ENCODE results near the gene SLBP.
A peak's percentile ranks its signal among the peaks of the same experiment; 100 is the strongest.

SLBP gene

DNA sequence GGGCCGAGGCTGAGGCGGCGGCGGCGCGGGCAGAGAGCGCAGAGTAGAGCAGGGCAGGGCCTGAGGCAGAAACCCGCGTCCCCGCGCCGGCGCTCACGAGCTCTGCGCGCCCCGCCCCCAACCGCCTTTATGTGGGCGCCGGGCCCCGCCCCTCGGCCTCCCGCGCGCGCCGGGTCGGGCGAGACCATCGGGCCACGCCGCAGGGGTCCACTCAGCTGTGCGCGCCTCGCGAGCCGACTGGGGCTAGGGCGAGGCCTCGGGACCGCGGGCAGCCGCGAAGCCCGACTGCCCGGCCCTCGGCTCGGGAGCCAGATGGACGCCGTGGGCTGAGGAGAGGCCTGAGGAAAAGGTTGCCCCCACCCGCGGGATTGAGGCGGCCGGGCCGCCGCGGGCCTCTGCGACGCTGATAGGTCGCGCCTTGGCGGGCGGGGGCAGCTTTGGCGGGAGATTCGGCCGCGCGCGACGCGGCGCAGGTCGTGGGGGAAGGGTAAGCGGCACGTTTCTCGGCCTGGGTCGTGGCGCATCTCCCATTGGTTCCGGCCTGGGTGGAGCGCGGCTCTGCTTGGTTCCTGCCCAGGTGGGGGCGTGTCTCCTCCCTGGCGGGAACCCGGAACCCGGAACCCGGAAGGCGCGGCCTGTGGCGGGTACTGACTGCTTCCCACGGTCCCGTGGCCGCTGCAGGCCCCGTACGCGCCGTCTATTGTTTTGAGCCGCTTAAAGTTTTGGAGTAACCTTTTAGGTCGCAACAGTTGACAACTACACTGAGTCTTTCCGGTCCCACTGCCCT is at the start of gene SLBP:
Gene SLBP (minus strand): TSS at position 104 of the 787 bp plus-strand sequence. CDS start 131 bp downstream, outside the sequence.
- DNase-seq (ENCODE audit: low spot score), result peak; percentile 97

DNA sequence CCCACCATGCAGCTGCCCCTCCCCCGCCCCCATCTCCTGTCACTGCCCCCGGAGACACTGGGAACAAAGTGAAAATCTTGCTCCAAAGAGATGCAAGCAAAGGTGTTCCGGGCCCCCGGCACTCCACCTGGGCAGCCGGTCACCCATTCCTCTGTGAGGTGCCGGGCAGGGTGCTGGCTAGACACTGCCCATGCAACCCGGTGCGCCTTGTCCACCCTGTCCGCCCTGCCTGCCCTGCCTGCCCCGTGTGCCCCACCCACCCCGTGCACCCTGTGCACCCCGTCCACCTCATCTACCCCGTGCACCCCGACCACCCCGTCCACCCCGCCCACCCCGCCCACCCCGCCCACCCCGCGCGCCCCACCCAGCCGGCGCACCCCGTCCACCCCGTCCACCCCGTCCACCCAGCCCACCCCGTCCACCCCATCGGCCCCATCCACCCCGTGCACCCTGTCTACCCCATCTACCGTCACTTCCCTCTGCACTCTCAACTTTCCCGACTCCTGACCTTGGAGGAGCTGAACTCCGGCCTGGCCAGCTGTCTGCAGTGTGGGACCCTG is 49.1 kb upstream of the SLBP start:
- no peak for DNase-seq (ENCODE audit: low spot score)

DNA sequence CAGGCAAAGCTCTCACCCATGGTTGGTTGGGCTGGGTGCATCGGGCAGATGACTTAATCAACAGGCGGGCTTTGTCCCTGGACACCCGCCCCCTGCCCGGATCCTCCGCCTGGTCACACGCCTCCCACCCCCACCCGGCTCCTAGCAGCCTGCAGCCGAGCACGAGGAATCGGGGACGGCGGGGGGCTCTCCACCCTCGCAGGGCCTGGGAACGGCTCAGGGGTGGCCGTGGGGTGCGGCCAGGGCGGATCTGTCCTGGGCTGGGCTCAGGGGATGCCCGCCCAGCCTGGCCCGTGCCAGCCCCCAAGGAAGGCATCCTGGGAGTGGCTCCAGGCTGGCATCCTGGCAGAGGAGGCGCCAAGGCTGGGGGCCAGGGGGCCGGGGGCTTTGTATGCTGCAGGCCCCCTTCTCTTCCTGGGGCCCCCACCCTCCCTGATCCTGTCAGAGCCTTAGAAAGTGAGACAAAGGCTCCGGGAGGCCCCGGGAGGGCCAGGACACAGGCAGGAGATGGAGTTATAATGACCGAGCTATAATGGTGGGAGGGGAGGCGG is 48.5 kb upstream of the SLBP start:
- no peak for DNase-seq (ENCODE audit: low spot score)

DNA sequence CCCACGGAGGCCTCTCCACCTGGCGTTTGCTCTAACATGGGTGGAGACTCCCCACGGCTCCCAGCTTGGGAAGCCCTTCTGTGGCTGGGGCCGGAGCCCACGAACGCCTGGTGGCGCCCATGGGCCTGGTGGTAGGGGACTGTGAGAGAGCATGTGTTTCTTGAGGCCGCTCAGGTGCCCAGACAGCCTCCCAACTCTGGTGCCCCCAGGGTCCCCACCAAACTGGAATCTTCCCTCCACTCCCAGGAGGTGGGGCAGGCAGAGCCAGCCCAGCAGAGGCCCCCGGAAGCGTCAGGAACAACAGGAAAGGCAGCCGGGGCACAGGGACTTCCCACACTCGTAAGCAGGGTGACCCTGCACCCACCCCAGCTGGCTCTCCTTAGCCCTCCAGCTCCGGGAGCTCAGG is 47.7 kb upstream of the SLBP start:
- no peak for DNase-seq (ENCODE audit: low spot score)

DNA sequence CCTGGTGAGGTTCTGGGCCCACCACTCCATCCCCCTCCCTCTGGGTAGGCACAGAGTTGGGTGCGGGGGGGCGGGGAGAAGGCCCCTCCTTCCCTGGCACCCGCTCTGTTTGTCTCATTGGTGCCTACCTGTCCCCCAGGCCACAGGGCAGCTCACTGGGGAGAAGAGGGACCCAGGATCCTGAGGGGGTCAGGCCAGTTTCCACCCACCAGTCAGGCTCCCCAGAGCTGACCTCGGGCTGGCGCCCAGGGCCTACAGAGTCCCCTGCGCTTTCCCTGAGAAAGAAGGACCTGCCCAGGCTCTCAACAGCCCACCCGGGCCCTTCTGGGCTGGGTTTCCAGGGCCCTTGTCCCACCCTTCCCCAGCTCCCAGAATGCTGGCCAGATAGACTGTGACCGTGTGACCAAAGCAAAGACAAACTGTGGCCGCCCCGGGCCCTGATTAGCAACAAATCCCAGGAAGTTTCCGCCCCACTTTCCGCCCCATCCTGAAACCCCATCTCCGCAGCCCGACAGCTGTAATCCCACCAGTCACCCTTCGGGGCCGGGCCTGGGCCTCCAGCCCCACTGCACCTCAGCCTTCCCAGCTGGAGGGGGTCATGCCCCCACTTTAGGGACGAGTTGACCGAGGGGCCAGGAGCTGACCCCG is 47.2 kb upstream of the SLBP start:
- DNase-seq (ENCODE audit: low spot score), result no peak

DNA sequence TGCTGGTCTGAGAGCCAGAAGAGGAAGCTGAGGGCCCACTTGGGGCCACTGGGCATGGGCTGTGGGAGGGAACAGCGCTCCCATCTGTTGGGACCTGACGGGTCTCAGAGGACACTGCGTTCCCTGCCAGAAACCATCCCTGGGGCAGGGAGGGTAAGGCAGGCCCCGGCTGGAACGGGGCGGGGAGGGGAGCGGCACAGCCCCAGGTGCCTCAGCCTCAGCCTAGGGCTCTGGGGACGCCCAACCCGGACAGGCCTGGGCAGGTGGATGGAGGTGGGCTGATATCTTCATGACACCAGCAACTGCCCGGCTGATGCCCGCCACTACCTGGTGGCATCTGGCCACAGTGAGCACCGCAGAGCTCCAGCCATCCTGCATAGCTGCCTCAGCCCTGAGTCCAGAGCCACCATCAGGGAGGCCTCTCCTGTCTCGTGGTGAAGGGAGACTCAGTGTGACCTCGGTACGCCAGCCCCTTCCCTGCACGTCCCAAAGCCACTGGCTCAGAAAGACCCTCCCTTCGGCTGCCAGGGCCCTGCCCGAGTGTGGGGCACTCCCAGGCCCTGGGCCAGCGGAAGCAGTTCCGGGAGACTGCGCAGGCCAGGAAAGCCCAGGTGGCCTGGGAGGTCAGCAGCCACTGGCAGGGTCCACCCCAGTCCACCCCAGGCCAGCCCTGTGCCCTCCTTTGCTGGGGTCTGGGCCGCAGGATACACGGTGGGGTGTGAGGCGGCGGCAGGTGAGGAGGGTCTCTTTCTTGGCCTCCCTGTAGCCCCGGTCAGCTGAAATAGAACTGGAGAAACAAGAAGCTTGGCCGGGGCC is 46.4 kb upstream of the SLBP start:
- DNase-seq (ENCODE audit: low spot score), result no peak

DNA sequence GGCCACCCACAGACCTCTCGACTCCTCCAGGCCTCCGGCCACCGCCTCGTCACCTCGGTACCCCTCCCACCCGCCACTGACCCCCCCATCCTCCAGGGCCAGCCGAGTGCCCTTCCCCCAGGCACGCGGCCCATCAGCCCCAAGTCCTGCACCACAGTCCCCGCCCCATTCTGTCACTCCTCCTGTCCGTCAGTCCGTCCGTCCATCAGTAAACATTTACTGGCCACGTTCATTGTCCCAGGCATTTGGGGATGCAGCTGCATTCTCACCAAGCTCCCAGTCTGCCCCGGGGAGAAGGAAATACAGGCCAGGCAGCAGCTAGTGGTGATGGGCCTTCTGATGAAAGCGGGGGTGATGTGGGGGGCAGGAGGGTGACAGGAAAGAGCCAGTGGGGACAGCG is 45.7 kb upstream of the SLBP start:
- no peak for DNase-seq (ENCODE audit: low spot score)

DNA sequence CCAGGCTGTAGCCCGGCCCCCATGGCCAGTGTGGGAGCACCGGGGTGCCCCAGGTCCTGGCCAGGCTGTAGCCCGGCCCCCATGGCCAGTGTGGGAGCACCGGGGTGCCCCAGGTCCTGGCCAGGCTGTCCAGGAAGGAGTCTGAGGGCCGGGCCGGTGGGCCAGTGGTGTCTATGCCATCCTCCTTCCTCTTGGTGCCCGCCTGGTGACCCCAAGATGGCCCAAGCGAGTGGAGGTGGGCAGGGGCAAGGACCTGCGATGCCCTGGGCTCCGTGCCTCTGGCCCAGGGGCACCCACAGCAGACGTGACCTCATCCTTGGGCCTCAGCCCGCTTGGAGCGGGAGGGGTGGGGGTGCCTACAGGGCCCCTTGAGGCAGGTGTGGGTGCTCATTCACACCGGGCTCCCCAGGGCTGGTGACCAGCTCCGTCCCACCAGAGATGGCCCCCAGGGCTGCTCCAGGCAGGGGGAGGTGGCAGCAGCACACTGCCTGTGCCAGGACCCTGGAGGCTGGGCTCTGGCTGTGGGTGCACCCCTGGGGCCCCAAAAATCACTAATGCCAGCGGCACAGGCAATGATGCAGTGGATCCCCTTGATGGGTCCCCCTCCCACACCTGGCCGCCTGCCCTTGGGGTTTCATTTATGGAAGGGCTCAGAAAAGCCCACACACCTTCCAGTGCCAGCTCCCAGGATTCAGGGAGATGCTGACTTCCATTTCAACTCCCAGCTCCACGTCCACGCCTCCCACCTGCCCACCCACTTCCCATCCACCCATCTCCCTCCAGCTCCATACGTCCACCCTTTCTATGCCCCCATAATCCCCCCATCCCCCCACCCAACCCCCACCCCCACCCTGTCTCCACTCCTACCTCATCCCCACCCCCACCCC is 45.0 kb upstream of the SLBP start:
- no peak for DNase-seq (ENCODE audit: low spot score)

DNA sequence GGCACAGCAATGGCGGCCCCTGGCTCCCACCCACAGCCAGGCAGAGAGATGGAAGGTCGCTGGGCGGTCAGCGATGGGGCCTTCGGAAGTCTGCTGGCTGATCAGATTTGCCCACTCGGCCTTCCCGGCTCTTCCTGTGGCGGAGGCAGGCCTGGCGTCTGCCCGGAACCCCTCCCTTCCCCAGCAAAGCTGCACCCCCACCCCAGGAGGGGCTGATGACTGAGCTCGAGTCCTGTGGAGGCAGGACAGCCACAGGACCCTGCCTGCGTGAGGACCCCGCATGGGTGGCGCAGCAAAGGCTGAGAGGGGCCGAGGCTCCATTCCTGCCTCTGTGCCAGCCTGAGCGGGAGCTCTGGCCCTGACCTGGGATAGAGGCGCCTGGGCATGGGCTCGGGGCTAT is 44.0 kb upstream of the SLBP start:
- DNase-seq (ENCODE audit: low spot score), result no peak

DNA sequence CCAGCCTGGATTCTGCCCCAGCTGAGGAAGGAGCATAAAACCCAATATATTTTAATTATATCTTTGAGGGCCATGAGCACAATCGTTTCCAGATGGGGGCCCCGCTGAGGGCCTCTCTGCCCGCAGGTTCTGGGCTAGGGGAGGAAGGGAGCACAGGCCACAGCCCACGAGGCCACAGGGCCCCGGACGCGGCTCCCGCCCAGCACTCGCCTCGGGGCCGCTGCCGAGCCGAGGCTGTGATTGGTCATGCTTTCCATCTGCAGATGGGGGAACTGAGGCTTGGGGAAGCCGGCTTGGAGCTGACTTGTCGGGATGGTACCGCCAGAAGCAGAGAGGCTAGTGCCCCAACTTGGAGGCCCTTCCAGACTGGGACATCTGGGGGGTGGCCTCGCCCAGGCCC is 43.2 kb upstream of the SLBP start:
- no peak for DNase-seq (ENCODE audit: low spot score)

DNA sequence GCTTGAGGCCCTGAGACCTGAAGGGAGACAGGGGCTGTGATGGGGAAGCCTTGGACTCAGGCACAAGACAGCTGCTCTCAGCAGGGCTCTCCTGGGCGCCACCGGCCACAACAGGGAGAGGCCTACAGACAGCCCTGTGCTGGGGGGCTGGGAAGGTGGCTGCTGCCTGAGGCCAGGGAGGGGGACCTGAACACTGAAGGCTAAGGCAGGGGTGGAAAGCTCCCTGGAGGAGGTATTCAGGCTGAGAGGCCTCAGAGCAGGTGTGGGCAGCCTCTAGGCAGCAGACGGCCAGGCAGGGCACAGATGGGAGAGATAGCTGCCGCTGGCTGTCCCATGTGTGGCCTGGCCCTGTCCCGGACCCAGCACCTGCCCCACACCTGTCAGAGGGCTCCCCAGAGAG is 42.2 kb upstream of the SLBP start:
- DNase-seq (ENCODE audit: low spot score), result no peak

DNA sequence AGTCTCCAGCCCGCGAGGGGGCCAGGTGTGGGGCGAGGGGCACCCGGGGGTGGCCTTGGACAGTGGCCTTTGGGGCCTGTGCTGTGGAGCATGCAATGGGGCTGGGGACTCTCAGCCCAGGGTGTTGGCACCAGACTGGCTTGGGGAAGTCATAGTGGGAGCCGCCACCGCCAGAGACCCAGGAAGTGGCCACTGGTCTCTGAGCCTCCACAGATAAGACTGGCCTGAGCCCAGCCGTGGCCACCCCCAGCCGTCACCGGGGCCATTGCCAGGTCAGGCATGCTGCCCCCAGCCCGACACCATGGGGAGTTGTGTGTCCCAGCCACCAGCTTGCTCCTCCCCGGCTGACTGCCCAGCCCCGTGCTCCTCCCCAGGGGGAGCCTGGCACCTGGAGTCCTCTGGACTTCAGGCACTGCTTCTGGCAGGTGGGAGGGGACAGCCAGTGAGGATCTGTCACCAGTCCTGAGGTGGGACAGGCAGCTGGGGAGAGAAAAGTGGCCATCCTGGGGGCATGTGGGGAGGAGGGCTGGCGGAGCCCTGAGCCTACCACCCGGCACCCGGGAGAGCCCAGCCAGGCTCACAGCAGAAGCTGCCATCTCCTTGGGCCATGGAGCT is 41.7 kb upstream of the SLBP start:
- DNase-seq (ENCODE audit: low spot score), result no peak

DNA sequence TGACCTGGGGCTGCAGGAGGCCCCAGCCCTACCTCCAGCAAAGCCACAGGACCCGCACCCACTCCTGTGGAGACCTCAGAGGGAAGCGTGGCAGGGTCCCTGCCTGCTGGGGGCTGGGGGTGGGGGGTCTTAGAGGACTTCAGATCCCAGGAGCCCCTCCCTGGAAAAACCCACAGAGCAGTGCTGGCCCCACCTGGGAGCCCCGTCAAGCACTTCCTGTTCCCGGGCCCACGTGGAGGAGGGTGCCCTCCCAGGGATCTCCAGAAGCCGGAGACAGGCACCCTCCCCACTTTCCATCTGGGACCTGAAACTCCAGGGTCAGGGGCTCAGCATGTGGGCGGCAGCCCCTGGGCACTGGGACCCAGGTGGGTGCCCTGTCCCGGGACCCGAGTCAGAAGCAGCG is 41.2 kb upstream of the SLBP start:
- DNase-seq (ENCODE audit: low spot score), result no peak

DNA sequence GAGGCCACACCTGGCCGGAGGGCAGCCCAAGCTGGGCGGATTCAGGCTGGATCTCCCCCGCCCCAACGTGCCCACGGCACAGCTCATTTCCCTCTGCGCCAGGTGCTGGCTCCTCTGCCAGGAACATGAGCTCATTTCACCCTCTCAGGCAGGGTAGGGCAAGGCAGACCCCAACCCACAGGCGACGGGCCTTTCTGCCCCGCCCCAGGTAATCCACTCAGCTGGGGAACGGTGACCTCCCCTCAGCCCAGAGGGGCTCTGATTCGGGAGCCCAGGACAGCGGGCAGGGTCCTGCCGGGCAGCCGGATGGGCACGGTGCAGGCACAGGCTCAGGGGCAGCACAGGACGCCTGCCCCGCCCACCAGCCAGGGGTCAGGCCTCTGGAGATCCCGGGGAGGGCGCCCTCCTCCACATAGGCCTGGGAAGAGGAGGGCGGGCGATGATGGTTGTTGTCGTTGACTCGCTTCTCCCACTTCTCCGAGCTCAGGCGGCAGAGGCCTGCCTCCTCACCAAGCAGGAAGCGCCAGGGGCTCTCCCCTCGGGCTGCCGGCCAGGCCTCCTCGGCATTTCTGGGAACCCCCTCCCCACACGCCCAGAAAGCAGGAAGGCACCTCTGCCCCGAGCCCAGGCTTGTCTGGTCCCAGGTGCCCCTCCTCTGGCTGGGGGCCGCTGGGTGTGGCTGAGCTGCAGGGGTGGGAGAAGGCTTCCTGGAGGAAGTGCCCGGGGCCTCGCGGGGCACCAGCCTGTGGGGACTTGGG is 40.3 kb upstream of the SLBP start:
- no peak for DNase-seq (ENCODE audit: low spot score)

DNA sequence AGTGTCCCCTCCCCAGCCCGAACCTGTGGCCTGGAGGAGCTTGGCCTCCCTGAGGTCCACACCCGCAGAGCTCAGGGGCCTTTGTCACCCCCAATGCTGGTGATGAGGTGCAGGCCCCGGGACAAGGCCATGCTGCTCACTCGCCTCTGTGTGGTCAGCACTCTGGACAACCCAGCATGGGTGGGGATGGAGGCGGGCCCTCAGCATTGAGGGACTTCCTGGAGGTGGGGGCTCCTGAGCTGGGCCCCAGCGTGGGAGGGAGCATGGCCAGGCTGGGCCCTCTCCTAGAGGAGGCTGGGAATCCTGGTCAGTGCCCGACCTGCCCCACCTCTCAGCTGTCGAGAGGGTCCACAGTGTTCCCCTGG is 39.8 kb upstream of the SLBP start:
- no peak for DNase-seq (ENCODE audit: low spot score)

DNA sequence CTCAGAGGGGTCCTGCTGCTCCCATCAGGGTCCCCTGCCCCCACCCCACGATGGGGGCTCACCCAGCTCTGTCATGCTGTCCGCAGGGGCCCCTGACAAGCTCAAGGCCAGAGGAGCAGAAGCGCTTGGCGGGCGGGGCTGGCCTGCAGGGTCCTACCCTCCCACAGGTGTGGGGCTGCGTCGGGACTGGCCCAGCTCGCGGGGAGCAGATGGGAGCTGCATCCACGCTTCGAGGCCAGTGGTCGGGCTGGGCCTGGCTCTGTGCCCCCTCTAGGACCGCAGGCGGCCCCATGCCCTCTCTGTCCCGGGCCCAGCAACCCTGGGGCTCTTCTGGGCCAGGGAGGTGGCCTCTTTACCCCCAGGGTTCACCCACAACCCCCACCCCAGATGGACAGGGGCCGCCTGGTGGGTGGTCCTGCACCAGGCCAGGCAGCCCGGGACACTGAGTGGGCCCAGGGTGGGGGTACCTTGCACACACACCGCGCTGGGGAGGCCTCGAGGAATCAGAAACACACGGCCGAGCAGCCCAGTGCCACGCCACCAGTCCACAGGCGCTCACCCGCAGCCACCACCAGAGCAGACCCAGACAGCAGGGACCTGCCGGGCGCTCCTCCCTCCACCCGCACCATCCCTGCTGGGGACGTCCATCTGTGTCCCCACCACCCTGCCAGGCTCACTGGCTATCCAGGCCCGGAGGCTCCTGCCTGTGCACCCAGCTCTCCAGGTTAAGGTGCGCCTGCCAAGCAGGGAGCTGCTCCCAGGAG is 39.2 kb upstream of the SLBP start:
- DNase-seq (ENCODE audit: low spot score), result no peak

DNA sequence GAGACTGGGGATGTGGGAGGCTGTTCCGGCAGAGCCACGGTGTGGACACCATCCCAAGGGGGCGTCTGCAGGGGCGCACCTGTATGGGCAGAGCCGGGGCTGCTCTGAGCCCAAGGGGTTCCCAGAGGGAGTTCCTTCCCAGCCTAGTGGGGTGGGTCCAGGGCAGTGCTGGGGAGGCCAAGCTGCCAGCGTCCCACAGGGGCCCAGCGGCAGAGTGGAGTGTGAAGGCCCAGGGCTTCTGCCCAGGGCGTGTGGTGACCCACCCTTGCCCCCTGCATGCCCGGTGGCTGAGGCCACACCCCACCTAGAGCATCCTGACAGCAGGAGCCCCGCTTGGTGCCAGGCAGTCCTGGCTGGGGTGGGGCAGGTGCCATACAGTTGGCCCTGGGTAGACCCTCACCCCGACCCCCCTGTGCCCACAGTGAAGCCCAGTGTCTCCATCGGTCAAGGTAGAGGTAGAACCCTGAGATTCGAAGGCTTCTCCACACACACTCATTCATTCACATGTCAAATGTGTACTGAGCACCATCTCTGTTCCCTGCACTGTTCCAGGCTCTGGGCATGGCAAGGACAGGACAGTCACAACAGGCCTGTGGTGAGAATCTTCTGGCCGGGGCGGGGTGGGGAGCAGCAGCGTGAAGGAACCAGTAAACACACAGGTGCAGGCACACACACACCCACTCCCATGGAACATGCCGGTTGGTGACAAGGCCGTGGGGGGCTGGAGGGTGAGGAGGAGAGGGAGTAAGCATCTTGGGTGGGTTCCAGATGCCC is 38.4 kb upstream of the SLBP start:
- DNase-seq (ENCODE audit: low spot score), result no peak

DNA sequence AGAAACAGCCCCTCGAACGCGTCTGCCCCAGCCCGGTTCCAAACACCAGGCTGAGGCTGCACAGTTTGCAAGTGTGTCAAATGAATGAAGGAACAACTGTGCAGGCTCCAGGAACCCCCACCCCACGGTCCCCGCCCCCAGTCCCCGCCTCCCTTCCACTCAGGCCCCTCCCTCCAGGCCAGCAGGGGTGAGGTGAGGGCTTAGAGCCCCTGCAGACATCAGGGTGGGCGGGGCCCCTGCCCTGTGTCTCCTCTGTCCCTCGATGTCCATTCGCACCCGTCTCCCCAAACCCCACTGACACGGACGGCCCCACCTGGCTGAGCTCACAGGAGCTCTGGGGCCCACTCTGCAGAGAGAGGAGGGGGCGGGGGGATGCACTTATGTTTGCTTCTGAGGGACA is 37.7 kb upstream of the SLBP start:
- DNase-seq (ENCODE audit: low spot score), result no peak

DNA sequence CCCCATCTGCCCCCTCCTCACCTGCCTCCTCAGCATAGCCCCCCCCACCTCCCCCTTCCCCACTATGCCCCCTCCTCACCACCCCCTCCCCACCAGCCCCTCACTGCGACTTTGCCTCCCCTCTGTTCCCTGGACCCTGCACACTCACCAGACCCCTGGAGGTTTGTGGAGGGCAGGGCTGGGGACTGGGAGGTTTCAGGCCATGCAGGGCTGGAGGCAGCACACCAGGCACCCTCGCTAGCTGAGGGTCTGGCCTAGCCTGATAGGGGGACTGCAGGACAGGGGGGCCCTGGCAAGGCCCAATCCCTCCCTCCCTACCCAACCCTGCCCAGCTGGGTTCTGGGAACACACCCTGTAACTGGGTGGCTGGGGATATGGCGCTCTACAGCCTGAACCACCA is 37.3 kb upstream of the SLBP start:
- no peak for DNase-seq (ENCODE audit: low spot score)
